NCI-H1417 (cell line): ENCODE results near the gene PHF24.
A peak's percentile ranks its signal among the peaks of the same experiment; 100 is the strongest.

ENCODE experiments used
- DNase-seq, 3 experiments: peaks; one replicate each; lab custom pipeline; 2025; lab: John Stamatoyannopoulos, UW

PHF24 gene

DNA sequence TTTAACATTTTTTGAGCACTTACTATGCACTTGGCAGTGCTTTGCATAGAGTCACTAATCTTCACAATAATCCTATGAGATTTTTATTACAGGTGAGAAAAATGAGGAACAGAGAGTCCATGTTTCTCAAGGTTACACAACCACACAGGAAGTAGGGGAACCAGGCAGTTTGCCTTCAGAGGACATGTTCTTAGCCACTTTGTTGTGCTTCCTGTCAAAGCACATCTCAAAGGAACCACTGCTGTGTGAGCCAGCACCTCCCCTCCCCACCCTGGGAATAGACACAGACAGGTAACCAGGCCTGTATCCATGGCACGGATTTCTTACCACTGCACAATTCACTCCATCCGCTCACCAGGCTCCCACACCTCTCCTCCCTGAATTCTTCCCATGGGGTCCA is 25.1 kb downstream of the PHF24 start:
- peak in 1 of 3 experiments; percentile 2 for DNase-seq

- DNase-seq, result no peak
Measured at GRCh38 chr9:34984049-34984448, 26.0 kb downstream of the PHF24 start.

DNA sequence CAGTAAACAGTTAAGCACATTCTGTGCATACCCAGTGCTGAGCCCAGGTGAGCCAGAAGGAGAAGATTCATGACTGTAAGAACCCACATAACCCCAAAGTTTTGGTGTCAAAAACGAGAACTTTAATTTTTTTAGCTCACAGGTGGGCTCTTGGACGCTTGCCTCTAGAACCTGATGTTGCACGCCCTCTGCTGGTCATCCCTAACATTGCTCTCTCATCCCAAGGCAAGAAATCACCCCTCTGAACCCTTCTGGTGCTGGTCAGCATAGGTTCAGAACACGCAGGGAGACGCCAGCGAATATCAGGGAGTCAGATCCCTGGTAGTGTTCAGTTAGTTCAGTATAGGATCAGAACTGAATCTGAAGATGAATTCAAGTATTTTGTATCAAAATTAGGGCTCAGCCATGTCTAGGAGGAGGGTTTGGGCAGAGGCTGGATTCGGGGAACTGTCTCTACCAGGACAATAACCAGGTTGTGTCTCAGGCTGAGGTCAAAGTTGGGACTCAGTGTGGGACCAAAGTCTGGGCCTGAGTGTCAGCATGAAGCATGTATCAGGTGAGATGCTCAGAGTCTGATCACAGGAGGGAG is 27.3 kb downstream of the PHF24 start:
- DNase-seq, result peak; percentile 40 to 79 (median 56)

DNA sequence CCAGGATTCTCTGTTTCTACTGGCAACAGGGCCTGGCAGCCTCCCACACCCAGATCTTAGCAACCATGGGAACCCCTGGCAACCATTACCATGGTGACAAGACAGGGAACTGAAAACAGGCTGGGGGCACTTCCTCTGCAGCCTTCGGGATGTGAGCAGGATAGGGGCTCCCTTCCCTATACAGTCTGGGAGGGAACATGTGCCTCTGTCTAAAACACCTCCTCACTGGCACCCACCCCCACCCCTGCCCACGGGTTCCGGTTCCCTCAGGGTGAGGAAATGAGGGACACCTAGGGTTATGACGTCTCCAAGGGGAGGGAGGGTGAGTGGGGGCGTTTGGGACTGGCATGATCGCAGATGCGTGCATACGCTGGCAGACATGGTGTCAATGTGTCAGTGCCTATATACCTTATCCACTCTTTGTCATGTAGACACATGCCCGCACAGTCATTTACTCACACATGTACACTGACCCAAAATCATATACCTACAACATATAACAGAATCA is 28.5 kb downstream of the PHF24 start:
- peak; percentile 15 to 92 (median 81) for DNase-seq

- peak; percentile 70 to 86 (median 73) for DNase-seq
Measured at GRCh38 chr9:34987160-34987901, 29.2 kb downstream of the PHF24 start.

- DNase-seq, result peak in 2 of 3 experiments; percentile 53 to 59
Measured at GRCh38 chr9:34988218-34989002, 30.3 kb downstream of the PHF24 start.

- peak; percentile 93 to 98 (median 95) for DNase-seq
Measured at GRCh38 chr9:34989003-34989945, 31.2 kb downstream of the PHF24 start, which contains the start of gene DNAJB5. TSS of gene DNAJB5 (plus strand) at chr9:34989745. CDS start at chr9:34990631, 886 bp downstream.

- DNase-seq, result peak; percentile 39 to 60 (median 46)
Measured at GRCh38 chr9:34989946-34990635, 32.0 kb downstream of the PHF24 start.

DNA sequence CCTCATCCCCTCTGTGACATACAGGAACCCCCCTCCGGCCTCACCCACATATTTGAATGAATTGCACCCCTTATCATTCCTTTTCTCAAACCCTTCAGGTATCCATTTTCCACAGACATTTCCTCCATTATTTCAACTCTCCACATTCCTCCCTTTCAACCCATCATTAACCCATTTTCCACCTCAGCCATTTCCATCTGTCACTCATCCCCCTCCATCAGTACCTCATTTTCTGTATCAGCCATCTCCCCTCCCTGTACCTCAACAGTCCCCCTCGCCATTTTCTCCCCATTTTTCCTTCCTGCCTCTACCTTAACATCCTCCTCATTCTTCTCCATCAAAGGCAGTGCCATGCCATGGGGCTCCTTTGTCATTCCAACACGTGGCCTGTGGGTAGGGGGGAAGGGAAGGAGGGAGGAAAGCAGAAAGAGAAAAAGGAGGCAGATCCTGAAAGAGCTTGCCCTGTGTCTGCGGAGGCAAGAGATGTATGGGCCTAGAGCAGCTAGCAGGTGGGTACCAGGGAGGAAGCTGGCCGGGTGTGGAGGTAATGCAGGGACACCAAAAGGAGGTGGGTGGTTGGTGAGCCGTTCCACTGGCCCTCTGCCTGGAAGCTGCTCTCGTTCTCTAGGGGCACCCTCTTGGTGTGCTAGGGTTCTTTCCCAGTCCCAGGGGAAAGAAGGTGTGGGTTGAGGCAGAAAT is 33.0 kb downstream of the PHF24 start:
- no peak for DNase-seq

GRCh38 chr9:34991607-34992375 is 33.7 kb downstream of the PHF24 start:
- DNase-seq, result no peak

DNA sequence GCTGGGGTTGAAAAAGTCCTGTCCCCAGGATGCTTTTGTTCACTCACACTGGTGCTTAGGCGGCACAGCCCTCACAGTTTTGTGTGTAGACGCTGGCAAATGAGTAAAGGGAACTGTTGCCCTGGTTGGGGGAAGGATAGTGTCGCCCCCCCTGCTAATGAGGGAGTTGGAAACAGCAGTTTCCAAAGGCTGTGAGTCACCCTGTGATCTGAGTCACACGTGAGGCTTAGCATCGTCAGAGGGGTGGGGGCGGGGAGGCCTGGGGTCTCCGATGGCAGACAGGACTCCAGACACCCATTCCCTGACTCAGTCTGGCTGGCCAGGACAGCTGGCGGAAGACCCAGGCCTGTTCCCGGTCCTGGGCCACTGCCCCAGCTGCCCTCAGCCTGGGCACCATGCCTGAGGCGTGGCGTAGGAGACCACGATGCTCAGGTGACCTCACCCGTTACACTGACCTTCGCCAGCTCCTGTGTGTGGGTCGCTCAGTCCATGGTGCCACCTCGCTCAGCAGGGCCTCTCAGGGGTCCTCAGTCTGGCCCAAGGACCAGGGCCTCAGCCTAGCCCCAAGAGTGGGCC is 34.4 kb downstream of the PHF24 start:
- DNase-seq, result no peak

DNA sequence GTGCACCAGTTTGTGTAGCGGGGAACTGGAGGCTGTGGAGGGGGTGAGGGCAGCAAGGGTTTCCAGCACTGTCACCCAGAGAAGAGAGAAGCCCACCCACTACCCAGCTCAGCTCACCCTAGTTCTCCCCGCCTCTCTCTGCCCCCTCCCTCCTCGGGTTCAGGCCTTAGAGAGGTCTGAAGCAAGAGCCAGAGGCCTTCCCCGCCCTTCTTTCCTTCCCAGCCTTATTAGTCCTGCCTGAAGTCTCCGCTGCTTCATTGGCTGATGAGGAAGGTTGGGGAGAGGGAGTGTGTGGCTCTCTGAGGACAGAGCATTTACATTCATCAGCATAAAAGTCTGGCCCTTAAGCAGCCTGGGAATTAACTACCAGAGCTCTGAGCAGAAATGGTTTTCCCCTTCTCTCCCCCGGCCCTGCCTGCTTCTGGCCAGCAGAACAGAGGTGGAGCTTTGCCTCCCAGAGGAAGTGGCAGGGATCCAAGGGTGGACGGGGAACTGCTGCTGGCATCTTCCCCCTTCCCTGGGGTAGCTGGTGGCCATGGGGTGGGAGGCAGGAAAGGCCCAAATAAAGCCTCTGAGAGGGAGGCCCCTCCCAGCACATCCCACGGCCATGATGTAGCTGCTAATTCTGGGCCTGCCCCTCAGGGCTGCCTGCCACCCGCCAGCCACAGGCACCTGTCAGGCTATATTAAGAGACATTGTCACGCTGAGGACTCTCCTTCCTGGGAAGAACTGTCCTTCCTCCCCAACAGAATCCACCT is 35.6 kb downstream of the PHF24 start:
- peak in 1 of 3 experiments; percentile 27 for DNase-seq

GRCh38 chr9:34994260-34994899 is 36.3 kb downstream of the PHF24 start:
- DNase-seq, result peak; percentile 3 to 68 (median 43)

- DNase-seq, result no peak
Measured at GRCh38 chr9:34994900-34995669, 37.0 kb downstream of the PHF24 start.

DNA sequence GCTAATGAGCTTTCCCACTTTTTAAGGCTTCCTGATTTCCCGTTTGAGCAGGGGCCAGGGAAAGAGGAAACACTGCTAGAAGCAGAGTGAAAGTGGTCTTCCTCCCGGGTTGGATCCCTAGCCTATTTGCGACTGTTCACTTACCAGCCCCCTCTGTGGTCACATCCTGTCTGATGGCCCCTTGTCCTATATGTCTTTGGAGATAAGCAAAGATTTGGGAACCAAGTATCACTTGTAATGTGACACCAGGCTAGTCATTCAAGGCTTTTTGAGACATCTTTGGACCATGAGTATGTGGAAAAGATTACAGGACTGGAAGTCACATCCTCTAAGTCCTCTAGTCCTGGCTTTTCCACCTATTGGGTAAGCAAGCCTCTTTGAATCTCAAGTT is 37.6 kb downstream of the PHF24 start:
- no peak for DNase-seq

DNA sequence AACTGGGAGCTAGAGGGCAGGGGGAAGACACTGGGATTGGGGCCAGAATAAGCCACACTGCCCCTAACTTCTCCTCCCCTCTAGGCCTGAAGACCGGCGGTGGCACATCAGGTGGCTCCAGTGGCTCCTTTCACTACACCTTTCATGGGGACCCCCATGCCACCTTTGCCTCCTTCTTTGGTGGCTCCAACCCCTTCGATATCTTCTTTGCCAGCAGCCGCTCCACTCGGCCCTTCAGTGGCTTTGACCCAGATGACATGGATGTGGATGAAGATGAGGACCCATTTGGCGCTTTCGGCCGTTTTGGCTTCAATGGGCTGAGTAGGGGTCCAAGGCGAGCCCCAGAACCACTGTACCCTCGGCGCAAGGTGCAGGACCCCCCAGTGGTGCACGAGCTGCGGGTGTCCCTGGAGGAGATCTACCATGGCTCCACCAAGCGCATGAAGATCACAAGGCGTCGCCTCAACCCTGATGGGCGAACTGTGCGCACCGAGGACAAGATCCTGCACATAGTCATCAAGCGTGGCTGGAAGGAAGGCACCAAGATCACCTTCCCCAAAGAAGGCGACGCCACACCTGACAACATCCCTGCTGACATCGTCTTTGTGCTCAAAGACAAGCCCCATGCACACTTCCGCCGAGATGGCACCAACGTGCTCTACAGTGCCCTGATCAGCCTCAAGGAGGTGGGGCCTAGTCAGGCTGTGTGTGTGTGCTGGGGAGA is 38.3 kb downstream of the PHF24 start:
- DNase-seq, result no peak
